Body of pancreas (tissue), 4 donors: ENCODE measurements around the gene ZNF205. TPM values are rescaled to one million over a fixed set of nuclear protein-coding genes. Genes with fewer than 3 reads are reported as not detected.

ENCODE experiments used
- ATAC-seq: fragments of 150-250 bp; one replicate; pipeline ENCODE4 v1.9.1; 2016
- DNase-seq, 4 donors: peaks; one replicate each; pipeline ENCODE4 v3.0.0-alpha.2; 2019
- H3K27ac ChIP-seq, 4 donors: fragments of 200-600 bp; sonication (generic); 1 replicate in 3 of 4; 2 replicates in 1 of 4; pipeline versions ENCODE4 v1.5.1 to v1.6.1; 2016 to 2019; ENCODE audit warnings: mild to moderate bottlenecking in 1 of 4, mixed read lengths in 1 of 4, moderate library complexity in 1 of 4
- H3K27me3 ChIP-seq, 2 donors: fragments of 200-600 bp; sonication (generic); one replicate each; pipeline ENCODE4 v1.6.0; 2016; ENCODE audit warnings: mild to moderate bottlenecking in 1 of 2
- H3K36me3 ChIP-seq, 2 donors: fragments of 200-600 bp; sonication (generic); replicated peaks in 1 of 2; 2 replicates each; pipeline ENCODE4 v1.5.1; 2016; ENCODE audit warnings: low read depth in 2 of 2; ENCODE audit not compliant: insufficient read depth in 1 of 2
- H3K4me1 ChIP-seq: fragments of 200-600 bp; sonication (generic); one replicate; pipeline ENCODE4 v1.6.0; 2016
- H3K4me3 ChIP-seq, 2 donors: fragments of 200-600 bp; sonication (generic); 1 replicate in 1 of 2; 2 replicates in 1 of 2; pipeline ENCODE4 v1.5.1; 2016 to 2019
- H3K9me3 ChIP-seq, 3 donors: fragments of 200-600 bp; sonication (generic); 1 replicate in 2 of 3; 2 replicates in 1 of 3; pipeline ENCODE4 v1.5.1; 2016
- CTCF ChIP-seq, 7 experiments: fragments of 450-650 bp in 4 of 7; fragments of 200-600 bp in 3 of 7; sonication (generic) in 3 of 7; IDR thresholded peaks; one replicate each; pipeline ENCODE4 v1.5.1; 2016 to 2019; ENCODE audit warnings: antibody characterized with exemption in 7 of 7
- POLR2A ChIP-seq, 3 donors: fragments of 450-650 bp; IDR thresholded peaks; one replicate each; pipeline ENCODE4 v1.6.1; 2016; ENCODE audit warnings: antibody characterized with exemption in 3 of 3, mild to moderate bottlenecking in 2 of 3
- WGBS, 2 donors: methylation state at CpG; one replicate each; pipeline ENCODE4 v1.1.5; 2017; 5-methylcytosine and 5-hydroxymethylcytosine counted together
- intact Hi-C: fragments of 100-400 bp; cut with DNase I; formaldehyde crosslinking; loops from one replicate; pipeline ENCODE4 v1.15.1; 2023
- total RNA-seq, 2 donors: library from RNA; depleted of rRNA; stranded (reverse); fragments of >200 nt; gene quantifications; one replicate each; pipeline ENCODE4 v1.1.0, GENCODE V29; 2016

The ZNF205 gene
- total RNA-seq, 2 donors from 2014 or later = 14.2 to 20.0 TPM

- H3K27me3 ChIP-seq = no peaks in the 10 kb centered on the region
- H3K36me3 ChIP-seq = peaks cover 0 to 14% of the 10 kb centered on the region in 2 donors
- intact Hi-C loops = no loop called here
- H3K4me3 ChIP-seq = no peak overlapping the region
- no peaks in the 10 kb centered on the region for H3K4me1 ChIP-seq
- DNase-seq (no peak), ATAC-seq (no peak)
- TF ChIP-seq CTCF (IDR thresholded peaks at IDR 0.05) (no peak), POLR2A (IDR thresholded peaks at IDR 0.05) (no peak)
- 91 to 97% methylated on average over 22 of the region's 22 CpGs for WGBS, 2 donors
- H3K27ac ChIP-seq = no peak overlapping the region
- no peaks in the 10 kb centered on the region for H3K9me3 ChIP-seq
Measured at GRCh38 chr16:3142327-3142726, 29.9 kb downstream of the ZNF205 start.

- no peak for ATAC-seq
- H3K27me3 ChIP-seq = no peaks in the 10 kb centered on the region
- peaks cover 0 to 14% of the 10 kb centered on the region in 2 donors for H3K36me3 ChIP-seq
- no peak overlapping the region for H3K27ac ChIP-seq
- H3K4me3 ChIP-seq = no peak overlapping the region
- 85 to 93% methylated on average over 8 to 13 of the region's 13 CpGs for WGBS, 2 donors
- no peaks in the 10 kb centered on the region for H3K4me1 ChIP-seq
- TF ChIP-seq CTCF (IDR thresholded peaks at IDR 0.05) (no peak), POLR2A (IDR thresholded peaks at IDR 0.05) (no peak)
- no peak for DNase-seq
- intact Hi-C loops = no loop called here
- no peaks in the 10 kb centered on the region for H3K9me3 ChIP-seq
Measured at GRCh38 chr16:3142770-3143169, 30.4 kb downstream of the ZNF205 start.

- 90 to 95% methylated on average over 10 to 11 of the region's 11 CpGs for WGBS, 2 donors
- TF ChIP-seq CTCF (IDR thresholded peaks at IDR 0.05) (no peak), POLR2A (IDR thresholded peaks at IDR 0.05) (no peak)
- no peaks in the 10 kb centered on the region for H3K4me1 ChIP-seq
- no peak overlapping the region for H3K4me3 ChIP-seq
- DNase-seq = no peak
- no peaks in the 10 kb centered on the region for H3K27me3 ChIP-seq
- intact Hi-C loops = no loop called here
- no peak overlapping the region for H3K27ac ChIP-seq
- H3K9me3 ChIP-seq = no peaks in the 10 kb centered on the region
- ATAC-seq = no peak
- H3K36me3 ChIP-seq = peaks cover 0 to 14% of the 10 kb centered on the region in 2 donors
Measured at GRCh38 chr16:3143189-3143588, 30.8 kb downstream of the ZNF205 start.

- Histone ChIP-seq H3K27ac (no peak overlapping the region), H3K9me3 (no peaks in the 10 kb centered on the region), H3K36me3 (peaks cover 0 to 14% of the 10 kb centered on the region in 2 donors), H3K4me1 (no peaks in the 10 kb centered on the region), H3K4me3 (no peak overlapping the region), H3K27me3 (no peaks in the 10 kb centered on the region)
- no peak for TF ChIP-seq CTCF (IDR thresholded peaks at IDR 0.05)
- TF ChIP-seq POLR2A (IDR thresholded peaks at IDR 0.05) = no peak
- no peak for DNase-seq
- ATAC-seq = no peak
- WGBS, 2 donors = 59 to 64% methylated on average over 12 to 23 of the region's 23 CpGs
- intact Hi-C loops = no loop called here
Measured at GRCh38 chr16:3143598-3144320, 31.4 kb downstream of the ZNF205 start.
